GM15510 (cell line): ENCODE results near the gene WDSUB1.

Experiments used
- POLR2A ChIP-seq: IDR thresholded peaks from 3 replicates; pipeline ENCODE4 v1.6.1; 2011; ENCODE audit warnings: borderline replicate concordance; ENCODE audit not compliant: insufficient read length; ENCODE audit errors: extremely low read depth

Gene WDSUB1

GRCh38 chr2:159217676-159218075 is 68.8 kb downstream of the WDSUB1 start:
- TF ChIP-seq POLR2A = no peak

- TF ChIP-seq POLR2A = no peak
Observed at GRCh38 chr2:159215116-159215515, 71.4 kb downstream of the WDSUB1 start.

GRCh38 chr2:159214325-159214865 is 72.1 kb downstream of the WDSUB1 start:
- TF ChIP-seq POLR2A = no peak

- no peak for TF ChIP-seq POLR2A
Observed at GRCh38 chr2:159213296-159213695, 73.2 kb downstream of the WDSUB1 start.

- TF ChIP-seq POLR2A = no peak
Observed at GRCh38 chr2:159211447-159212396, 74.8 kb downstream of the WDSUB1 start.

GRCh38 chr2:159209341-159210306 is 76.9 kb downstream of the WDSUB1 start:
- TF ChIP-seq POLR2A = no peak

- no peak for TF ChIP-seq POLR2A
Observed at GRCh38 chr2:159208438-159208837, 78.1 kb downstream of the WDSUB1 start.

GRCh38 chr2:159206736-159207380 is 79.6 kb downstream of the WDSUB1 start:
- TF ChIP-seq POLR2A = no peak

GRCh38 chr2:159204381-159205144 is 81.9 kb downstream of the WDSUB1 start:
- TF ChIP-seq POLR2A = no peak

GRCh38 chr2:159202568-159203071 is 83.9 kb downstream of the WDSUB1 start:
- TF ChIP-seq POLR2A = no peak

- TF ChIP-seq POLR2A = no peak
Observed at GRCh38 chr2:159201360-159202063, 85.0 kb downstream of the WDSUB1 start.

- no peak for TF ChIP-seq POLR2A
Observed at GRCh38 chr2:159200498-159200897, 86.0 kb downstream of the WDSUB1 start.
